ENCODE measurements around the gene TRAPPC11. TPM values are rescaled to one million over a fixed set of nuclear protein-coding genes. Genes with fewer than 3 reads are reported as not detected.

TRAPPC11 gene
- total and polyA plus RNA-seq, 2 of the 13 experiments (the other 11 are each of a cell fraction or from before 2014, with no cell fraction given): 18.0 to 23.2 TPM

DNA sequence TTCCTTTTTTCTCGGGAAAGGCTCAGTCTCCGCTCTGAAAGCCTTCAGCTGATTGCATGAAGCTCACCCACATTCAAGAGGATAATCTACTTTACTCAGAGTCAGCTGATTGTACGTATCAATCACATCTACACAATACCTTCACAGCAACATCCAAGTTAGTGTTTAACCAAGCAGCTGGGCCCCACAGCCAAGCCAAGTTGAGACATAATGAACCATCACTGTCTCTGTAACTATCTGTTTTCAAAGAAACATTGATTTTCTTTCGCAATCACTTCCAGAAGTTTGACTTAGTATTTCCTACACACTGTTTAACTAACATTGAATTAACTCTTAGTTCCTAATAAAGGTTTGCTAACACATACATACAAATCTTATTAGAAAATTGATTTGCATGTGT, 40.4 kb upstream of the TRAPPC11 start (continued):
- TF ChIP-seq, protein P1, sequence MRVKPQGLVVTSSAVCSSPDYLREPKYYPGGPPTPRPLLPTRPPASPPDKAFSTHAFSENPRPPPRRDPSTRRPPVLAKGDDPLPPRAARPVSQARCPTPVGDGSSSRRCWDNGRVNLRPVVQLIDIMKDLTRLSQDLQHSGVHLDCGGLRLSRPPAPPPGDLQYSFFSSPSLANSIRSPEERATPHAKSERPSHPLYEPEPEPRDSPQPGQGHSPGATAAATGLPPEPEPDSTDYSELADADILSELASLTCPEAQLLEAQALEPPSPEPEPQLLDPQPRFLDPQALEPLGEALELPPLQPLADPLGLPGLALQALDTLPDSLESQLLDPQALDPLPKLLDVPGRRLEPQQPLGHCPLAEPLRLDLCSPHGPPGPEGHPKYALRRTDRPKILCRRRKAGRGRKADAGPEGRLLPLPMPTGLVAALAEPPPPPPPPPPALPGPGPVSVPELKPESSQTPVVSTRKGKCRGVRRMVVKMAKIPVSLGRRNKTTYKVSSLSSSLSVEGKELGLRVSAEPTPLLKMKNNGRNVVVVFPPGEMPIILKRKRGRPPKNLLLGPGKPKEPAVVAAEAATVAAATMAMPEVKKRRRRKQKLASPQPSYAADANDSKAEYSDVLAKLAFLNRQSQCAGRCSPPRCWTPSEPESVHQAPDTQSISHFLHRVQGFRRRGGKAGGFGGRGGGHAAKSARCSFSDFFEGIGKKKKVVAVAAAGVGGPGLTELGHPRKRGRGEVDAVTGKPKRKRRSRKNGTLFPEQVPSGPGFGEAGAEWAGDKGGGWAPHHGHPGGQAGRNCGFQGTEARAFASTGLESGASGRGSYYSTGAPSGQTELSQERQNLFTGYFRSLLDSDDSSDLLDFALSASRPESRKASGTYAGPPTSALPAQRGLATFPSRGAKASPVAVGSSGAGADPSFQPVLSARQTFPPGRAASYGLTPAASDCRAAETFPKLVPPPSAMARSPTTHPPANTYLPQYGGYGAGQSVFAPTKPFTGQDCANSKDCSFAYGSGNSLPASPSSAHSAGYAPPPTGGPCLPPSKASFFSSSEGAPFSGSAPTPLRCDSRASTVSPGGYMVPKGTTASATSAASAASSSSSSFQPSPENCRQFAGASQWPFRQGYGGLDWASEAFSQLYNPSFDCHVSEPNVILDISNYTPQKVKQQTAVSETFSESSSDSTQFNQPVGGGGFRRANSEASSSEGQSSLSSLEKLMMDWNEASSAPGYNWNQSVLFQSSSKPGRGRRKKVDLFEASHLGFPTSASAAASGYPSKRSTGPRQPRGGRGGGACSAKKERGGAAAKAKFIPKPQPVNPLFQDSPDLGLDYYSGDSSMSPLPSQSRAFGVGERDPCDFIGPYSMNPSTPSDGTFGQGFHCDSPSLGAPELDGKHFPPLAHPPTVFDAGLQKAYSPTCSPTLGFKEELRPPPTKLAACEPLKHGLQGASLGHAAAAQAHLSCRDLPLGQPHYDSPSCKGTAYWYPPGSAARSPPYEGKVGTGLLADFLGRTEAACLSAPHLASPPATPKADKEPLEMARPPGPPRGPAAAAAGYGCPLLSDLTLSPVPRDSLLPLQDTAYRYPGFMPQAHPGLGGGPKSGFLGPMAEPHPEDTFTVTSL (CRISPR knock-in tag; IDR thresholded peaks at IDR 0.05; ENCODE audit: borderline replicate concordance): peak; percentile 41; the same call in 1 of the 2 replicates
- TF ChIP-seq RBM39 (IDR thresholded peaks at IDR 0.05; ENCODE audit: low read depth, low read length, poor library complexity, severe bottlenecking) (no peak), PLRG1 (conservative IDR thresholded peaks at IDR 0.05) (no peak), ZNF839 (CRISPR knock-in tag; IDR thresholded peaks at IDR 0.05; ENCODE audit: borderline replicate concordance) (no peak), ZNF879 (CRISPR knock-in tag; IDR thresholded peaks at IDR 0.05) (no peak), ZNF17 (CRISPR knock-in tag; IDR thresholded peaks at IDR 0.05) (no peak), ZEB1 (IDR thresholded peaks at IDR 0.05; ENCODE audit: insufficient replicate concordance, low read depth) (no peak)
- TF ChIP-seq, protein P2, sequence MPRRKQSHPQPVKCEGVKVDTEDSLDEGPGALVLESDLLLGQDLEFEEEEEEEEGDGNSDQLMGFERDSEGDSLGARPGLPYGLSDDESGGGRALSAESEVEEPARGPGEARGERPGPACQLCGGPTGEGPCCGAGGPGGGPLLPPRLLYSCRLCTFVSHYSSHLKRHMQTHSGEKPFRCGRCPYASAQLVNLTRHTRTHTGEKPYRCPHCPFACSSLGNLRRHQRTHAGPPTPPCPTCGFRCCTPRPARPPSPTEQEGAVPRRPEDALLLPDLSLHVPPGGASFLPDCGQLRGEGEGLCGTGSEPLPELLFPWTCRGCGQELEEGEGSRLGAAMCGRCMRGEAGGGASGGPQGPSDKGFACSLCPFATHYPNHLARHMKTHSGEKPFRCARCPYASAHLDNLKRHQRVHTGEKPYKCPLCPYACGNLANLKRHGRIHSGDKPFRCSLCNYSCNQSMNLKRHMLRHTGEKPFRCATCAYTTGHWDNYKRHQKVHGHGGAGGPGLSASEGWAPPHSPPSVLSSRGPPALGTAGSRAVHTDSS (CRISPR knock-in tag; conservative IDR thresholded peaks at IDR 0.05): no peak
- TF ChIP-seq, protein P3, sequence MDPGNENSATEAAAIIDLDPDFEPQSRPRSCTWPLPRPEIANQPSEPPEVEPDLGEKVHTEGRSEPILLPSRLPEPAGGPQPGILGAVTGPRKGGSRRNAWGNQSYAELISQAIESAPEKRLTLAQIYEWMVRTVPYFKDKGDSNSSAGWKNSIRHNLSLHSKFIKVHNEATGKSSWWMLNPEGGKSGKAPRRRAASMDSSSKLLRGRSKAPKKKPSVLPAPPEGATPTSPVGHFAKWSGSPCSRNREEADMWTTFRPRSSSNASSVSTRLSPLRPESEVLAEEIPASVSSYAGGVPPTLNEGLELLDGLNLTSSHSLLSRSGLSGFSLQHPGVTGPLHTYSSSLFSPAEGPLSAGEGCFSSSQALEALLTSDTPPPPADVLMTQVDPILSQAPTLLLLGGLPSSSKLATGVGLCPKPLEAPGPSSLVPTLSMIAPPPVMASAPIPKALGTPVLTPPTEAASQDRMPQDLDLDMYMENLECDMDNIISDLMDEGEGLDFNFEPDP (CRISPR knock-in tag; conservative IDR thresholded peaks at IDR 0.05): no peak
